NT2/D1 (cell line): Measurements from ENCODE around the gene CAMSAP2.

ENCODE experiments used
- DNase-seq: peaks from one replicate; pipeline ENCODE4 v3.0.0-alpha.2; 2011; ENCODE audit warnings: low read depth, low spot score
- H3K27me3 ChIP-seq: 2 replicates; pipeline ENCODE4 v1.6.0; 2011; ENCODE audit warnings: mild to moderate bottlenecking; ENCODE audit not compliant: insufficient read length, insufficient read depth
- H3K36me3 ChIP-seq: 2 replicates; pipeline ENCODE4 v1.6.1; 2011; ENCODE audit warnings: mild to moderate bottlenecking, low read length, mixed read lengths; ENCODE audit not compliant: insufficient read depth, insufficient read length
- H3K4me1 ChIP-seq: 2 replicates; pipeline ENCODE4 v1.5.1; 2011; ENCODE audit not compliant: insufficient read depth, insufficient read length
- H3K4me3 ChIP-seq: 2 replicates; pipeline ENCODE4 v1.5.1; 2011; ENCODE audit warnings: low read depth; ENCODE audit not compliant: insufficient read length
- H3K9ac ChIP-seq: 2 replicates; pipeline ENCODE4 v1.6.0; 2011; ENCODE audit warnings: low read depth; ENCODE audit not compliant: insufficient read length
- H3K9me3 ChIP-seq: 2 replicates; pipeline ENCODE4 v1.5.1; 2011; ENCODE audit warnings: mild to moderate bottlenecking, low read length; ENCODE audit not compliant: insufficient read depth
- SUZ12 ChIP-seq: IDR thresholded peaks from 2 replicates; pipeline ENCODE4 v1.6.1; 2011; ENCODE audit not compliant: insufficient read length, insufficient read depth; ENCODE audit errors: extremely low read depth
- YY1 ChIP-seq: IDR thresholded peaks from 2 replicates; pipeline ENCODE4 v1.6.1; 2011; ENCODE audit not compliant: insufficient read length, insufficient read depth
- ZNF274 ChIP-seq: IDR thresholded peaks from 2 replicates; pipeline ENCODE4 v1.6.1; 2011; ENCODE audit warnings: mild to moderate bottlenecking, low read depth, low read length

The CAMSAP2 gene

DNA sequence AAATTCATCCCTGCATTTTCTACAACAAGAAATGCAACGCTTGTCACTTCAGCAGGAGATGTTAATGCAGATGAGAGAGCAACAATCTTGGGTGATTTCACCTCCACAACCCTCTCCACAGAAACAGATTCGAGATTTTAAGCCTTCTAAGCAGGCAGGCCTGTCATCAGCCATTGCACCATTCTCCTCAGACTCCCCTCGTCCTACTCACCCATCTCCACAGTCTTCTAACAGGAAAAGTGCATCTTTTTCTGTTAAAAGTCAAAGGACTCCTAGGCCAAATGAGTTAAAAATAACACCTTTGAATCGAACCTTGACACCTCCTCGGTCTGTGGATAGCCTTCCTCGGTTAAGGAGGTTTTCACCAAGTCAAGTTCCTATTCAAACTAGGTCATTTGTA is 110.7 kb downstream of the CAMSAP2 start:
- TF ChIP-seq YY1 (no peak), ZNF274 (no peak), SUZ12 (no peak)
- H3K4me1 ChIP-seq = no peaks in the 10 kb centered on the region
- H3K9ac ChIP-seq = no peak overlapping the region
- H3K36me3 ChIP-seq = peaks cover 91% of the 10 kb centered on the region
- no peak overlapping the region for H3K4me3 ChIP-seq
- H3K9me3 ChIP-seq = no peaks in the 10 kb centered on the region
- no peak for DNase-seq
- no peaks in the 10 kb centered on the region for H3K27me3 ChIP-seq

DNA sequence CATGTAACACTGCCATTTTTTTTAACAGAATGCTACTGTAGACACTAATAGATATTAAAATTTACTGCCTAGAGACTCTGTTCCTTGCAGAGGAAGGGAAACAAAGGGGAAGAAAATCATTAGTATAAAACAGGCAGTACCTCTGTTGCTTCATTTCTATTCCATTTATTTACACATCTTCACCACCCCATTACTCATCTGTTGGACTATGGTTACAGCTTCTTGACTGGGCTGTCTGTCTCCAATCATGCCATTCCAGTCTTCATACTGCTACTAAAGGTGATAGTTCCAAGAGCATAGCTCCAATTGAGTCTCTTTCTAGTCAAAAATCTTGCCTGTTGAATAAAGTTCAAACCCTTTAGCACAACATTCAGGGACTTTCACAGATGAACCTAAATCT is 111.9 kb downstream of the CAMSAP2 start:
- Histone ChIP-seq H3K4me3 (no peak overlapping the region), H3K9me3 (no peaks in the 10 kb centered on the region), H3K9ac (no peak overlapping the region), H3K27me3 (no peaks in the 10 kb centered on the region), H3K36me3 (peaks cover 92% of the 10 kb centered on the region), H3K4me1 (no peaks in the 10 kb centered on the region)
- TF ChIP-seq SUZ12 (no peak), ZNF274 (no peak), YY1 (no peak)
- DNase-seq = no peak

DNA sequence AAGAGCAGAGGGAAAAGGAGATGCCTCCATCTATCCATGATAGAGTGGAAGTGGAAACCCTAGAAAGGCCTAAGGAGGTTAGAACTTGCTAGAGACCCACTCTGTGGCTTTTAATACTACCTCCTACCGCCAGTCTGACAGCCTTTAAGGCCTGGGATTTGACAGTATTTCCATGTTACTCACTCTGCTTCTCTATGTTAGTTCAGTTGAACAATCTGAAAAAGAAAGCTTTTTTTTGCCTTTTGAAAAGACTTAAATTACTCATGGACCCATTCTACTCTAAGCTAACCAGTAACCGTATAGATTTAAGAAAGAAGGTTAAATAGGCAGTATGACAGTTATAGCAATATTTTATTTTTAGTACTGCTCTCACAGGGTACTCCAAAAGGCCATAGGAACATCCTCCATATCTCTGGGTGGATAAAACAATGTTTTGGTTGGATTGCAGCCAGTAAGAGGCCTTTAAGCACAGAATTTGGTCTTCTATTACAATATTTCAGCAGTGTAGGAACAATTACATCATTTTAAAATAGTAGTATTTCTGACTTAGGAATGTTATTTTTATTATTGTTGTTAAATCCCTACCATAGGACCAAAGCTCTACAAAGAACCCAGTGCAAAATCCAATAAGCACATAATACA is 118.1 kb downstream of the CAMSAP2 start:
- DNase-seq = no peak
- Histone ChIP-seq H3K4me3 (no peak overlapping the region), H3K9ac (no peak overlapping the region), H3K36me3 (peaks cover 64% of the 10 kb centered on the region), H3K27me3 (no peaks in the 10 kb centered on the region), H3K9me3 (no peaks in the 10 kb centered on the region), H3K4me1 (no peaks in the 10 kb centered on the region)
- TF ChIP-seq ZNF274 (no peak), YY1 (no peak), SUZ12 (no peak)

DNA sequence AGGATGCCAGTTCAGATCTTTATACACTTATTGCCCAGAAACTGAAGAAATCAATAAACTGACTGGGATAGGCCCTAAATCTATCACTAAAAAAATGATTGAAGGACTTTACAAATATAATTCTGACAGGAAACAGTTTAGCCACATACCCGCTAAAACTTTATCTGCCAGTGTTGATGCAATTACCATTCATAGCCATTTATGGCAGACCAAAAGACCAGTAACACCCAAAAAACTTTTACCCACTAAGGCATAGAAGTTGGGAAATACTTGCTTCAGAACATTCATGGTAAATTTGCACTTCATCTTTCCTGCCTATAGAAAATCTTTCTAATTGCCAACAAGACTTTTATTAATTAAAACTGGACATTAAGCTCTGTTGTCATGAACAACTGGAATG is 119.1 kb downstream of the CAMSAP2 start:
- H3K9me3 ChIP-seq = no peaks in the 10 kb centered on the region
- no peaks in the 10 kb centered on the region for H3K4me1 ChIP-seq
- DNase-seq = no peak
- peaks cover 62% of the 10 kb centered on the region for H3K36me3 ChIP-seq
- no peak overlapping the region for H3K4me3 ChIP-seq
- H3K27me3 ChIP-seq = no peaks in the 10 kb centered on the region
- no peak for TF ChIP-seq SUZ12
- no peak overlapping the region for H3K9ac ChIP-seq

DNA sequence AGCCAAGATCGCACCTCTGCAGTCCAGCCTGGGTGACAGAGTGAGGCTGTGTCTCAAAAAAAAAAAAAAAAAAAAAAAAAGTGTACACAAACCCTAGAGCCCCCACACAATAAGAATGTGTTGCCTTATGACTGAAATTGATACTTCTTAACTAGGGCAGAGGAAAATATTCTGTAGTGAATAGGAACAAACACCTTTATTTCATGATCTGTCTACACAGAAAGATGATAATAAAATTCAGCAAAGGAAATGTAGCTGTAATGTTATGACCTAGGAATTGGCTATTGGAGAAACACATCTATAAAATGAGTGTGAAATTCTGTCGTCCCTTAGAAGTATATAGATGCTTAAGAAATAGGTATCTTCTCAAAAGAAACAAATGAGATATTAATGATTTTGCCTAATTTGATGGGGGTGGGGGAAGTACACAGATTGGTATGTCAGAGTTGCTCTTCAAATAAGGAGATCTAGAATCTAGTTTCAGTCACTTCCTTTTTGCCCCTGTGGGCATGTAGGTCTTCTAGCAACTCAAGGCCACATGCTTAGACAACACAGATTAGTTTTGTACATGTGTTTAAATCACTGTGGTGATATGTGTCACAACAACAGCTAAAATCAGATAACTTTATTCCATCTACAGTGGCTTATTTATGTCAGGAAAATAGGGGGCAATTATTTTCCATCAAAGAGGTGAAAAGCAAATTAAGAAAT is 123.4 kb downstream of the CAMSAP2 start:
- DNase-seq = no peak
- Histone ChIP-seq H3K4me1 (peaks cover 1% of the 10 kb centered on the region), H3K27me3 (no peaks in the 10 kb centered on the region), H3K36me3 (peaks cover 25% of the 10 kb centered on the region), H3K9me3 (no peaks in the 10 kb centered on the region), H3K9ac (no peak overlapping the region), H3K4me3 (no peak overlapping the region)
- TF ChIP-seq YY1 = no peak
- no peak for TF ChIP-seq SUZ12
- no peak for TF ChIP-seq ZNF274

DNA sequence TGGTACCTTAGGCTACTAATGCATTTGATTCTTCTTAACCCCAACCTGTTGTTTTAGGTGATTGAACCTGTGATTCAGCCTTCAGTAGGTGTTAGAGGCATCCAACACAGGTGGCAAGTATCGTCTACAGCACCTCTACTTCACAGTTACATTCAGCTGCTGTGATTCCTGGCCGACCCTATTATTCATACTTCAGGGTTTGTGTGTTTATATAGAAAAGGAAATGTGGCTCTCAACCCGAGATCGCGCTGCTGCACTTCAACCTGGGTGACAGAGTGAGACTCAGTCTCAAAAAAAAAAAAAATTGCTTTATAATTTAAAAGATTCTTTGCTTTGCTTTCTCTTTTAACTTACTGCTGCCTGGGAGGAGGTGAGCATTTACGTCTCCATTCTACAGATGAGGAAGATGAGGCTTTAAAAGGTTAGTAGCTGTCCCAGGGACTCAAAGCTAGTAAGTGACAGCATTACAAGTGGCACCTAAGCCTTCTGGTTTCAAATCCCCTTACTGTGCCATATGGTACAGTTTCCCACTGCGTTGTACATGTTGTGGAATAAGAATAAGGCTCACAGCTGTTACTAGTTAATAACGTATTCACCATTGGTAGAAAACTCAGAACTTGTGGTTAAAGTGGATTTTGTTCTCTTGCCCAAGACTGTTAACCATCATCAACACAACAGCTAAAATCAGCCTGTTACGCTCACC is 124.2 kb downstream of the CAMSAP2 start:
- Histone ChIP-seq H3K4me3 (no peak overlapping the region), H3K27me3 (no peaks in the 10 kb centered on the region), H3K4me1 (peaks cover 3% of the 10 kb centered on the region), H3K9me3 (no peaks in the 10 kb centered on the region), H3K36me3 (peaks cover 17% of the 10 kb centered on the region), H3K9ac (no peak overlapping the region)
- no peak for DNase-seq
- TF ChIP-seq YY1 (no peak), ZNF274 (no peak), SUZ12 (no peak)

DNA sequence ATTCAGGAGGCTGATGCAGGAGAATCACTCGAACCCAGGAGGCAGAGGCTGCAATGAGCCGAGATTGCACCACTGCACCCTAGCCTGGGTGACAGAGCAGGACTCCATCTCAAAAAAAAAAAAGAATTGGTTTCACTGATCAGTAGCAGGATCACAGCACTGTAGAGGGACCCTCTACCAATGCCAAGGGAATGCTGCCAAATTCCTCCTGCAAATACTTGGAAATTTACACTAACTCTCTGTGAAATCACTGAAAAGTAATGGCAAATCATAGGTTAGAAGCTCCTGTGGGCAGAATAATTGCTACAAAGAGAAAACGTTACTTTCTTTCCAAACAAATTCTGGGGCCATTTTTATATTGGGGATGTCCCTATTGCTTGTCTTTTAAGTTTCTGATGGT is 127.4 kb downstream of the CAMSAP2 start:
- no peaks in the 10 kb centered on the region for H3K9me3 ChIP-seq
- no peak for DNase-seq
- TF ChIP-seq SUZ12 (no peak), YY1 (no peak), ZNF274 (no peak)
- H3K4me3 ChIP-seq = no peak overlapping the region
- peaks cover 11% of the 10 kb centered on the region for H3K36me3 ChIP-seq
- H3K4me1 ChIP-seq = peaks cover 3% of the 10 kb centered on the region
- H3K9ac ChIP-seq = no peak overlapping the region
- H3K27me3 ChIP-seq = no peaks in the 10 kb centered on the region
